SIG-M5 treated with dmso at 0.1 percent for 504 hours (cell line): ENCODE data around the gene MED27.
"Not testable (repeated sequence)": the region's sequence is repeated elsewhere in the genome, so short reads cannot be mapped to it uniquely, and the experiment has no call there.

Experiments
- DNase-seq: peaks from one replicate; lab custom pipeline; 2025; ENCODE audit not compliant: unreplicated experiment; lab: John Stamatoyannopoulos, UW

Gene MED27

GRCh38 chr9:132020820-132021510 is 58.7 kb downstream of the MED27 start:
- no peak for DNase-seq

GRCh38 chr9:132020272-132020671 is 59.4 kb downstream of the MED27 start:
- no peak for DNase-seq

GRCh38 chr9:132019702-132020101 is 60.0 kb downstream of the MED27 start:
- DNase-seq: no peak

- DNase-seq: no peak
Measured at GRCh38 chr9:132018957-132019405, 60.7 kb downstream of the MED27 start.

GRCh38 chr9:132016456-132016855 is 63.2 kb downstream of the MED27 start:
- DNase-seq: no peak

GRCh38 chr9:132015866-132016265 is 63.8 kb downstream of the MED27 start:
- no peak for DNase-seq

- no peak for DNase-seq
Measured at GRCh38 chr9:132014218-132014805, 65.4 kb downstream of the MED27 start.

- no peak for DNase-seq
Measured at GRCh38 chr9:132012704-132013357, 66.8 kb downstream of the MED27 start.

- DNase-seq: no peak
Measured at GRCh38 chr9:132011896-132012295, 67.8 kb downstream of the MED27 start.

- DNase-seq: no peak
Measured at GRCh38 chr9:132011309-132011708, 68.4 kb downstream of the MED27 start.

GRCh38 chr9:132010201-132010600 is 69.5 kb downstream of the MED27 start:
- not testable (repeated sequence) for DNase-seq

GRCh38 chr9:132008855-132009812 is 70.5 kb downstream of the MED27 start:
- DNase-seq: no peak

GRCh38 chr9:132008184-132008803 is 71.4 kb downstream of the MED27 start:
- no peak for DNase-seq

- no peak for DNase-seq
Measured at GRCh38 chr9:132007371-132008025, 72.2 kb downstream of the MED27 start.

- no peak for DNase-seq
Measured at GRCh38 chr9:132006677-132007370, 72.8 kb downstream of the MED27 start.

- no peak for DNase-seq
Measured at GRCh38 chr9:132005899-132006298, 73.8 kb downstream of the MED27 start.

- DNase-seq: no peak
Measured at GRCh38 chr9:132004323-132004722, 75.3 kb downstream of the MED27 start.

GRCh38 chr9:132003896-132004295 is 75.8 kb downstream of the MED27 start:
- DNase-seq: no peak

- no peak for DNase-seq
Measured at GRCh38 chr9:132003319-132003704, 76.4 kb downstream of the MED27 start.
